Mesothelial cell of epicardium (in vitro differentiated cells): ENCODE results near the gene C9orf72. TPM values are rescaled to one million over a fixed set of nuclear protein-coding genes. Genes with fewer than 3 reads are reported as not detected.

Experiments used
- DNase-seq, 2 experiments: peaks; one replicate each; pipeline ENCODE4 v3.0.0; 2021; ENCODE audit warnings: low spot score in 2 of 2; ENCODE audit not compliant: unreplicated experiment in 2 of 2
- H3K27ac Mint-ChIP-seq: 2 replicates; pipeline ENCODE4 v1.8.0; 2021; ENCODE audit warnings: mixed read lengths
- H3K27me3 Mint-ChIP-seq: 2 replicates; pipeline ENCODE4 v1.8.0; 2021; ENCODE audit warnings: low read depth, mixed read lengths
- H3K36me3 Mint-ChIP-seq: 2 replicates; pipeline ENCODE4 v1.8.0; 2021; ENCODE audit warnings: mixed read lengths
- H3K4me1 Mint-ChIP-seq: 2 replicates; pipeline ENCODE4 v1.8.0; 2021; ENCODE audit warnings: mixed read lengths
- H3K4me3 Mint-ChIP-seq: 2 replicates; pipeline ENCODE4 v1.8.0; 2021; ENCODE audit warnings: mild to moderate bottlenecking, moderate library complexity, mixed read lengths
- H3K9me3 Mint-ChIP-seq: 2 replicates; pipeline ENCODE4 v1.8.0; 2021; ENCODE audit warnings: mixed read lengths
- total RNA-seq: library from RNA; stranded (reverse); gene quantifications from 3 replicates; pipeline ENCODE4 v1.2.1, GENCODE V29; 2021
- TF ChIP-seq, protein P1 (sequence below): fragments of 200-600 bp; sonication (generic); IDR thresholded peaks from one replicate; pipeline ENCODE4 v1.5.0; 2021; ENCODE audit warnings: antibody characterized with exemption; ENCODE audit not compliant: unreplicated experiment

Gene C9orf72
- total RNA-seq, 1 donor from 2014 or later, result 22.0 TPM

DNA sequence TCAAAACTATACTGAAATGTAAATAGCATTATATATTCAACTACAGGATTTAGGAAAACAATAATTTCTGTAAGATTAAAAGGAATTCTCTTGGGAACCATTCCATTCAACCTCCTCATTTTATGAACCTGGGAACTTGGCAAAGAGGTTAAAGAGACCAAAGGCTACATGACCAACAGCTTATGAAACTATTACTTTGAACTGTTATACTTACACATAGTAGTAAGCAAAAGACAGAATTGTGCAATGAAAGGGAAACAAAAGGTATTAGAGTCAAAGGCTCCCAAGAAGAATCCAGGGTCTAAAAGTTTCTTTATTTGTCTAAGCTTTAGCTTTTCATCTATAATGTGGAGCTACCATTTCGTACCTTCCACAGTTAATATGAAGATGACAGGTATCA lies 7.2 kb downstream of the C9orf72 start:
- Mint-ChIP-seq H3K27ac (no peak overlapping the region), H3K4me1 (peaks cover 9% of the 10 kb centered on the region), H3K9me3 (no peaks in the 10 kb centered on the region), H3K4me3 (no peak overlapping the region), H3K27me3 (no peaks in the 10 kb centered on the region), H3K36me3 (peaks cover 11% of the 10 kb centered on the region)
- TF ChIP-seq, protein P1, sequence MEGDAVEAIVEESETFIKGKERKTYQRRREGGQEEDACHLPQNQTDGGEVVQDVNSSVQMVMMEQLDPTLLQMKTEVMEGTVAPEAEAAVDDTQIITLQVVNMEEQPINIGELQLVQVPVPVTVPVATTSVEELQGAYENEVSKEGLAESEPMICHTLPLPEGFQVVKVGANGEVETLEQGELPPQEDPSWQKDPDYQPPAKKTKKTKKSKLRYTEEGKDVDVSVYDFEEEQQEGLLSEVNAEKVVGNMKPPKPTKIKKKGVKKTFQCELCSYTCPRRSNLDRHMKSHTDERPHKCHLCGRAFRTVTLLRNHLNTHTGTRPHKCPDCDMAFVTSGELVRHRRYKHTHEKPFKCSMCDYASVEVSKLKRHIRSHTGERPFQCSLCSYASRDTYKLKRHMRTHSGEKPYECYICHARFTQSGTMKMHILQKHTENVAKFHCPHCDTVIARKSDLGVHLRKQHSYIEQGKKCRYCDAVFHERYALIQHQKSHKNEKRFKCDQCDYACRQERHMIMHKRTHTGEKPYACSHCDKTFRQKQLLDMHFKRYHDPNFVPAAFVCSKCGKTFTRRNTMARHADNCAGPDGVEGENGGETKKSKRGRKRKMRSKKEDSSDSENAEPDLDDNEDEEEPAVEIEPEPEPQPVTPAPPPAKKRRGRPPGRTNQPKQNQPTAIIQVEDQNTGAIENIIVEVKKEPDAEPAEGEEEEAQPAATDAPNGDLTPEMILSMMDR, result no peak
- no peak for DNase-seq

GRCh38 chr9:27565696-27566095 lies 7.6 kb downstream of the C9orf72 start:
- TF ChIP-seq, protein P1, result no peak
- H3K27me3 Mint-ChIP-seq, result no peaks in the 10 kb centered on the region
- no peak overlapping the region for H3K27ac Mint-ChIP-seq
- H3K4me3 Mint-ChIP-seq, result no peak overlapping the region
- H3K36me3 Mint-ChIP-seq, result peaks cover 13% of the 10 kb centered on the region
- H3K9me3 Mint-ChIP-seq, result no peaks in the 10 kb centered on the region
- H3K4me1 Mint-ChIP-seq, result peaks cover 6% of the 10 kb centered on the region
- no peak for DNase-seq

- Mint-ChIP-seq H3K36me3 (peaks cover 13% of the 10 kb centered on the region), H3K27ac (no peak overlapping the region), H3K4me3 (no peak overlapping the region), H3K4me1 (peaks cover 5% of the 10 kb centered on the region), H3K9me3 (no peaks in the 10 kb centered on the region), H3K27me3 (no peaks in the 10 kb centered on the region)
- TF ChIP-seq, protein P1, result no peak
- no peak for DNase-seq
Observed at GRCh38 chr9:27564670-27565069, 8.6 kb downstream of the C9orf72 start.

GRCh38 chr9:27563738-27564430 lies 9.4 kb downstream of the C9orf72 start:
- peaks cover 13% of the 10 kb centered on the region for H3K36me3 Mint-ChIP-seq
- H3K9me3 Mint-ChIP-seq, result no peaks in the 10 kb centered on the region
- no peaks in the 10 kb centered on the region for H3K27me3 Mint-ChIP-seq
- no peak overlapping the region for H3K27ac Mint-ChIP-seq
- no peak overlapping the region for H3K4me3 Mint-ChIP-seq
- no peak for DNase-seq
- TF ChIP-seq, protein P1, result no peak
- H3K4me1 Mint-ChIP-seq, result peaks cover 5% of the 10 kb centered on the region

DNA sequence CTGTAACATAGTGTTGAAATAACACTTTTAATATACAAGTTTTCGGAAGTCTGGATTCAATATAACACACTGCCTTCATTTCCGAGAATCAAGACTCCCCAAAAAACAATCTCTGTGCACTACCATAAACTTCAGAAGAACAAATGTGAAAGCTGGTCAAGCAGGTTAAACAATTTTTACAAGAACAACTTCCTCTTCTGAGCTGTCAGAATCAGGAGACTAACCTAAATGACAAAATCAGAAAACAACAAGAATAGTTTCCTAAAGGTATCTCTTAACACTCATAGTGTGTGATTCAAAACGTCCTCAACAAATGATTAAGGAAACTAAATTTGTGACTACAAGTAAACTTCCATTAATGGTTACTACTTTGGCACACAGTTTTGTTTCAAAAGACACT lies 11.6 kb downstream of the C9orf72 start:
- DNase-seq, result no peak
- peaks cover 12% of the 10 kb centered on the region for H3K36me3 Mint-ChIP-seq
- H3K9me3 Mint-ChIP-seq, result no peaks in the 10 kb centered on the region
- no peak overlapping the region for H3K27ac Mint-ChIP-seq
- peaks cover 5% of the 10 kb centered on the region for H3K4me1 Mint-ChIP-seq
- TF ChIP-seq, protein P1, result no peak
- H3K4me3 Mint-ChIP-seq, result no peak overlapping the region
- no peaks in the 10 kb centered on the region for H3K27me3 Mint-ChIP-seq
